Activated T-cell treated with anti-CD3 and anti-CD28 coated beads, Interleukin-2, amount 50 U/mL, for 72 hours (primary cell): ENCODE measurements around the gene PFDN5. TPM values are rescaled to one million over a fixed set of nuclear protein-coding genes. Genes with fewer than 3 reads are reported as not detected.
"Not testable (repeated sequence)": the region's sequence is repeated elsewhere in the genome, so short reads cannot be mapped to it uniquely, and the experiment has no call there.

Experiments
- ATAC-seq, 2 donors: fragments of 150-1000 bp; cut with Tn5 transposase; replicated peaks in 1 of 2; 2 replicates each; pipeline ENCODE4 v1.10.0; 2021; ENCODE audit warnings: moderate library complexity in 2 of 2, mild to moderate bottlenecking in 1 of 2
- DNase-seq, 2 donors: peaks; one replicate each; pipeline ENCODE4 v3.0.0; 2021 to 2022; ENCODE audit warnings: mixed read lengths in 1 of 2
- H3K27ac Mint-ChIP-seq: one replicate; pipeline ENCODE4 v1.8.0; 2022; ENCODE audit warnings: mild to moderate bottlenecking, moderate library complexity, mixed read lengths
- H3K27me3 Mint-ChIP-seq: one replicate; pipeline ENCODE4 v1.8.0; 2022; ENCODE audit warnings: low read depth, mixed read lengths
- H3K36me3 Mint-ChIP-seq, 2 donors: one replicate each; pipeline ENCODE4 v1.8.0; 2022; ENCODE audit warnings: mixed read lengths in 2 of 2, mild to moderate bottlenecking in 1 of 2; ENCODE audit not compliant: insufficient read depth in 2 of 2
- H3K4me1 Mint-ChIP-seq: one replicate; pipeline ENCODE4 v1.8.0; 2022; ENCODE audit warnings: low read depth, mixed read lengths
- H3K4me3 Mint-ChIP-seq, 2 donors: one replicate each; pipeline ENCODE4 v1.8.0; 2022; ENCODE audit warnings: mild to moderate bottlenecking in 2 of 2, mixed read lengths in 2 of 2, moderate library complexity in 2 of 2
- H3K9me3 Mint-ChIP-seq, 2 donors: one replicate each; pipeline ENCODE4 v1.8.0; 2022; ENCODE audit warnings: mixed read lengths in 2 of 2
- total RNA-seq, 2 donors: library from RNA; stranded (reverse); gene quantifications; one replicate each; pipeline ENCODE4 v1.2.3, GENCODE V29; 2022

The PFDN5 gene
- total RNA-seq, 2 donors from 2014 or later = 301 to 318 TPM

GRCh38 chr12:53325511-53326061 is 30.2 kb downstream of the PFDN5 start:
- Mint-ChIP-seq H3K4me3 (peak overlapping the region; percentile 93 to 97), H3K9me3 (no peaks in the 10 kb centered on the region), H3K4me1 (peaks cover 36% of the 10 kb centered on the region), H3K27me3 (no peaks in the 10 kb centered on the region), H3K36me3 (peaks cover 0 to 3% of the 10 kb centered on the region in 2 donors), H3K27ac (no peak overlapping the region)
- ATAC-seq (no peak), DNase-seq (peak; percentile 45 to 59)

- peaks cover 0 to 3% of the 10 kb centered on the region in 2 donors for H3K36me3 Mint-ChIP-seq
- H3K4me3 Mint-ChIP-seq = peak overlapping the region; percentile 72 to 79
- H3K9me3 Mint-ChIP-seq = no peaks in the 10 kb centered on the region
- H3K27ac Mint-ChIP-seq = peak overlapping the region; percentile 10
- peaks cover under 1% of the 10 kb centered on the region for H3K27me3 Mint-ChIP-seq
- no peak for DNase-seq
- H3K4me1 Mint-ChIP-seq = peaks cover 27% of the 10 kb centered on the region
- no peak for ATAC-seq
Measured at GRCh38 chr12:53326460-53327185, 31.3 kb downstream of the PFDN5 start.

- peaks cover 22% of the 10 kb centered on the region for H3K4me1 Mint-ChIP-seq
- H3K4me3 Mint-ChIP-seq = no peak overlapping the region
- H3K27ac Mint-ChIP-seq = no peak overlapping the region
- H3K27me3 Mint-ChIP-seq = peaks cover 9% of the 10 kb centered on the region
- DNase-seq (no peak), ATAC-seq (no peak)
- H3K9me3 Mint-ChIP-seq = no peaks in the 10 kb centered on the region
- peaks cover 0 to 3% of the 10 kb centered on the region in 2 donors for H3K36me3 Mint-ChIP-seq
Measured at GRCh38 chr12:53327435-53328042, 32.2 kb downstream of the PFDN5 start.

GRCh38 chr12:53328043-53328435 is 32.7 kb downstream of the PFDN5 start:
- H3K27me3 Mint-ChIP-seq = peaks cover 12% of the 10 kb centered on the region
- H3K4me3 Mint-ChIP-seq = no peak overlapping the region
- H3K4me1 Mint-ChIP-seq = peaks cover 17% of the 10 kb centered on the region
- ATAC-seq (no peak), DNase-seq (peak in 1 of 2 donors; percentile 18)
- peaks cover 0 to 3% of the 10 kb centered on the region in 2 donors for H3K36me3 Mint-ChIP-seq
- no peaks in the 10 kb centered on the region for H3K9me3 Mint-ChIP-seq
- no peak overlapping the region for H3K27ac Mint-ChIP-seq

- H3K27ac Mint-ChIP-seq = no peak overlapping the region
- no peak for DNase-seq
- no peak for ATAC-seq
- no peaks in the 10 kb centered on the region for H3K4me1 Mint-ChIP-seq
- no peaks in the 10 kb centered on the region for H3K36me3 Mint-ChIP-seq
- no peaks in the 10 kb centered on the region for H3K9me3 Mint-ChIP-seq
- no peak overlapping the region for H3K4me3 Mint-ChIP-seq
- peaks cover 32% of the 10 kb centered on the region for H3K27me3 Mint-ChIP-seq
Measured at GRCh38 chr12:53330671-53331070, 35.3 kb downstream of the PFDN5 start.

- not testable (repeated sequence) for H3K4me3 Mint-ChIP-seq, H3K9me3 Mint-ChIP-seq, H3K36me3 Mint-ChIP-seq, H3K4me1 Mint-ChIP-seq, ATAC-seq, DNase-seq
- peaks cover 49% of the 10 kb centered on the region for H3K27me3 Mint-ChIP-seq
- H3K27ac Mint-ChIP-seq = peak overlapping the region; percentile 4
Measured at GRCh38 chr12:53332339-53332738, 37.0 kb downstream of the PFDN5 start.

GRCh38 chr12:53332744-53333143 is 37.4 kb downstream of the PFDN5 start:
- H3K27me3 Mint-ChIP-seq = peaks cover 53% of the 10 kb centered on the region
- ATAC-seq (no peak), DNase-seq (no peak)
- H3K4me3 Mint-ChIP-seq = no peak overlapping the region
- H3K9me3 Mint-ChIP-seq = no peaks in the 10 kb centered on the region
- no peaks in the 10 kb centered on the region for H3K36me3 Mint-ChIP-seq
- peaks cover 5% of the 10 kb centered on the region for H3K4me1 Mint-ChIP-seq
- no peak overlapping the region for H3K27ac Mint-ChIP-seq

- H3K4me3 Mint-ChIP-seq = no peak overlapping the region
- H3K36me3 Mint-ChIP-seq = no peaks in the 10 kb centered on the region
- H3K9me3 Mint-ChIP-seq = no peaks in the 10 kb centered on the region
- peaks cover 58% of the 10 kb centered on the region for H3K27me3 Mint-ChIP-seq
- no peak overlapping the region for H3K27ac Mint-ChIP-seq
- DNase-seq (no peak), ATAC-seq (no peak)
- H3K4me1 Mint-ChIP-seq = peaks cover 5% of the 10 kb centered on the region
Measured at GRCh38 chr12:53333289-53333688, 37.9 kb downstream of the PFDN5 start.

GRCh38 chr12:53333845-53334244 is 38.5 kb downstream of the PFDN5 start:
- peaks cover 5% of the 10 kb centered on the region for H3K4me1 Mint-ChIP-seq
- ATAC-seq = no peak

GRCh38 chr12:53334822-53335221 is 39.5 kb downstream of the PFDN5 start:
- H3K27me3 Mint-ChIP-seq = peaks cover 62% of the 10 kb centered on the region
- H3K4me1 Mint-ChIP-seq = peaks cover 5% of the 10 kb centered on the region
- H3K27ac Mint-ChIP-seq = no peak overlapping the region
- ATAC-seq = no peak
- H3K36me3 Mint-ChIP-seq = no peaks in the 10 kb centered on the region
- H3K9me3 Mint-ChIP-seq = no peaks in the 10 kb centered on the region
- DNase-seq = no peak
- H3K4me3 Mint-ChIP-seq = no peak overlapping the region

More at GRCh38 chr12:53333845-53334244, 38.5 kb downstream of the PFDN5 start:
- DNase-seq = no peak
- H3K9me3 Mint-ChIP-seq = no peaks in the 10 kb centered on the region
- H3K27ac Mint-ChIP-seq = no peak overlapping the region
- no peaks in the 10 kb centered on the region for H3K36me3 Mint-ChIP-seq
- H3K4me3 Mint-ChIP-seq = no peak overlapping the region
- H3K27me3 Mint-ChIP-seq = peaks cover 62% of the 10 kb centered on the region

GRCh38 chr12:53336181-53336681 is 40.9 kb downstream of the PFDN5 start, which contains the start of gene SP7:
Gene SP7 (minus strand): TSS chr12:53336354. CDS start chr12:53335646, 708 bp downstream.
- peaks cover 62% of the 10 kb centered on the region for H3K27me3 Mint-ChIP-seq
- DNase-seq = no peak
- no peak within 1 kb of the TSS for H3K4me3 Mint-ChIP-seq
- H3K27ac Mint-ChIP-seq = no peak within 1 kb of the TSS
- peaks cover 15% of the 10 kb centered on the region for H3K4me1 Mint-ChIP-seq
- no peaks in the 10 kb centered on the region for H3K36me3 Mint-ChIP-seq
- H3K9me3 Mint-ChIP-seq = no peaks in the 10 kb centered on the region
- ATAC-seq = peak in 1 of 2 donors; percentile 24

- Mint-ChIP-seq H3K9me3 (no peaks in the 10 kb centered on the region), H3K4me1 (peaks cover 15% of the 10 kb centered on the region), H3K36me3 (no peaks in the 10 kb centered on the region), H3K27ac (no peak overlapping the region), H3K27me3 (peaks cover 50% of the 10 kb centered on the region), H3K4me3 (no peak overlapping the region)
- ATAC-seq (no peak), DNase-seq (no peak)
Measured at GRCh38 chr12:53338017-53338416, 42.7 kb downstream of the PFDN5 start.

- no peak overlapping the region for H3K4me3 Mint-ChIP-seq
- ATAC-seq (no peak), DNase-seq (no peak)
- H3K27me3 Mint-ChIP-seq = peaks cover 41% of the 10 kb centered on the region
- H3K27ac Mint-ChIP-seq = no peak overlapping the region
- no peaks in the 10 kb centered on the region for H3K36me3 Mint-ChIP-seq
- H3K4me1 Mint-ChIP-seq = peaks cover 22% of the 10 kb centered on the region
- H3K9me3 Mint-ChIP-seq = no peaks in the 10 kb centered on the region
Measured at GRCh38 chr12:53338916-53339315, 43.6 kb downstream of the PFDN5 start.
